GM19372 (cell line): ENCODE data around the gene LRCH1.

ENCODE experiments used
- ATAC-seq: cut with Tn5 transposase; IDR thresholded peaks from one replicate; pipeline ENCODE4 v1.9.1; 2021; ENCODE audit warnings: mild to moderate bottlenecking, low read depth, moderate library complexity; ENCODE audit not compliant: unreplicated experiment

LRCH1 gene

GRCh38 chr13:46559272-46559805 lies 6.4 kb downstream of the LRCH1 start:
- ATAC-seq = no peak

DNA sequence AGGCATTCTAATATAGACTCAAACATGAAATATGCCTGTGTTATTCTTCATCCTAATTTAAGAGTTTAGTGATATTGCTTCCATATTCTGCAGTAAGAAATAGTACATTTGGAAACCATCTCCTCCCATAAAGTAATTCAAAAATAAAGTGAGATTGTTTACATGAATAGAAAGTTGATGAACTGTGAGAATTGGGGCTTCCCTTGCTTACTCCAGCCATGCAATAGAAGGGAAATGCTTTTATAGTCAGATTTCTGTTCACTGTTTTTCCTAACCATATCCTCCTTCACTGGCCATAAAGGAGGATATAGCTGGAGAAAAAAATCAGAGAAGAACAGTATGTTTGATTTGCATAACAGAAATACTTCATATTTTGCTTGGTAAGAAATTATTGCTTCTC lies 7.8 kb downstream of the LRCH1 start:
- ATAC-seq = no peak

DNA sequence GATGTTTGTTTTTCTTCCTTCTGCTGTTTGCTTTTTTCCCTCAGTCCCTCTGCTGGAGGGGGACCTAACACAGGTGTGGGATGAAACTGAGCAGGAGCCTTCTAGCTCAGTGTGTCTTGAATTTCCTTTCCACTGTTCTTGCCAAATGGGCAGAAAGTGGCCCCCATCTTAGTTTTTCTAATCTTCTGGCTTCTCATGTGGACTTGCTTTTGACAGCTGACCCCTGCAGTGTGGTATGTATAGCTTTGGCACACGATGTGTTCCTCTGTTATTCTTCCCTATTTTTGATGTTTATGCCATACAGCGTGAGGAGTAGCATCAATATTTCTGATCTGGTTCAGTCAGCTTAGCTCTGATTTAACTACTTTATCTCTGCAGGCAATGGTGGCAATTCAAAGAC lies 8.3 kb downstream of the LRCH1 start:
- no peak for ATAC-seq

DNA sequence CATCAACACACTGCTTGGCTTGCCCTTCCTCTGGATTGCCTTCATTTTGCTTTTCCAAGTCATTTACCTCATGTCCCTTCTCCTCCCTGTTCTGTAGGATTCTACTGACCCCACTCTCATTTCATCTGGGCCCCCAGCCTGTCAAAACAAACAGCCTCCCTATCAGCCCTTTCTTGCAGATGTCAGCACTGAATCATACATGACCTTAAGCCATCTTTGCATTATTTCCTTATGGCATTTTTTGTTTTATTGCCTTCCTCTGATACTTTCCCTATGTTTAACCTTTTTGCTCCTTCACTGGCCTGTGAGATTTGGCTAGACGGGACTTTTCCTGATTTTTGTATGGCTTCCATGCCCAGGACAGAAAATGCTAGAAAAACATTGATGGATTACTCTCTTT lies 8.7 kb downstream of the LRCH1 start:
- no peak for ATAC-seq

GRCh38 chr13:46562152-46562551 lies 9.2 kb downstream of the LRCH1 start:
- ATAC-seq = no peak

DNA sequence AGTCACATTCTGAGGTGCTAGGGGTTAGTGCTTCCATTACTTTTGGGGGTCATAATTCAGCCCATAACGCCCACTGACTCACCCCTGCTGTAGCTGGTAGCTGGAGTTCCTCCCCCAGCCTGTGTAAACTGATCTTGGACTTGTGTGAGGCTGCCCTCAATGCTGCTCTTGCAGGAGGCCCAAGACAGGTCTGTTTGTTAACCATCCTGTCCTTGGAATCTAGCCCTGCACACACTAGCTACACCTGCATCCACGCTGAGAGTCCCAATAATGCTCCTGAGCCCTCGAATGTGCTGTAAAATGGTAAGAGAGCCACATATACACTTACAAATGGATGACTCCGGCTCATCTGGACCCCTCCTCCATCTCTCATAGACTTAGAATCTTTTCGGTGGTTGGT lies 9.6 kb downstream of the LRCH1 start:
- ATAC-seq = no peak

DNA sequence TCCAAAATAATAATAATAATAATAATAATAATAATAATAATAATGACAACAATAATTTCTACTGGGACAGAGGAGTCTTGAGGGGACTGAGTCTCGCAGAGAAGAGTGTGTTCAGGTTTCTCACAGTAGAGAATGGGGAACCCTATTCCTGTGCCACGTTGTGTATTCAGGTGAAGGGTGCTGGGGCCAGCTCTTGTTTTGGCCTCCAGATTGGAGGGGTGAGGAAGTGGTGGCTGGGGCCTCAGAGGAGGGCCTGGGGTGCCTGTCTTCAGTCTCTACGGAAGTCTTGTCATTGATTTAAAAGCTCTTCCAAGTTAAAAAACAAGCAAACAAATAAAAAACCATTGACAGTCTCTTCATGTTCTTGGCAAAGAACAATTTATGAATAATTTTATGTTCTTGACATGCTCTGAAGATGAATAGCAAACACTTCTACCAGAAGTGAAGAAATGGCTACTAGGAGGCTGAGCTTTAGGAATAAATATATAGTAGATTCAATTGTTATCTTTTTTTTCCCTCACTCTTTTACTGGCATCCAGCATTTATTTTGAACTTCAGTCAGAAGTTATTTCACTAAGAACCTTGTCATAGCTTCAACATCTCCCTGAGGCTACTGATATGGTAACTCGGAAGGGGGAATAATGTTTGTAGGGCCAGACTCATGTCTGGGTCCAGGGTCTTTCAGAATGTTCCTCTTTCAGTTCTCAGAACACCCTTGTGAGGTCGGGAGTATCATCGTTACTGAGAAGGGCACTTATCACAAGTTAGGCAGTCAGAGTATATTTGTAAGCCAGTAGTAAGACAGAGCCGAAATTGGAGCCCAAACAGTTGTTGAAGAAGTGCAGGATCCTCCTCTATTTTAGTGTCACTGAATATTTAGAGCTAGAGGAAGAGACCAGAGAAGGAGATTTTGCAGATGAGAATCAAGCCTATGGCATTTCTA lies 13.1 kb downstream of the LRCH1 start:
- peak; percentile 72 for ATAC-seq

DNA sequence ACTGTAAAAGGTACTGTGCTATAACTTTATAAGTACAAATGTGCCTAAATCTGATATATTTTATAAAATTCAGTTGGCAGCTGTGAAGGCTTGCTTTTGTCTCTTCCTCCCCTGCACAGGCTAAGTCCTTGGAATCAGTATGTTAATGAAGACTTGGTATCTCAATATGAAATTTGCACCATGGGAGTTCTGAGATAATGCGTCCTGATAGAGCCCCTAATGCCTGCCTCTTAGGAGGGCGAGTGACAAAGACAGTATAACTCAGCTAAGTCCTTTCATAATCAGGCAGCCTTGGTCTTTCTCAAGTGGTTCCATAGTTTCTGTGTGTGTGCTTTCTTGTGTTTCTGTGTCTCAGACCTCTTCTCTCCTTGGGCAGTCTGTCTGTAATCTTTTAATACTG lies 14.7 kb downstream of the LRCH1 start:
- no peak for ATAC-seq

DNA sequence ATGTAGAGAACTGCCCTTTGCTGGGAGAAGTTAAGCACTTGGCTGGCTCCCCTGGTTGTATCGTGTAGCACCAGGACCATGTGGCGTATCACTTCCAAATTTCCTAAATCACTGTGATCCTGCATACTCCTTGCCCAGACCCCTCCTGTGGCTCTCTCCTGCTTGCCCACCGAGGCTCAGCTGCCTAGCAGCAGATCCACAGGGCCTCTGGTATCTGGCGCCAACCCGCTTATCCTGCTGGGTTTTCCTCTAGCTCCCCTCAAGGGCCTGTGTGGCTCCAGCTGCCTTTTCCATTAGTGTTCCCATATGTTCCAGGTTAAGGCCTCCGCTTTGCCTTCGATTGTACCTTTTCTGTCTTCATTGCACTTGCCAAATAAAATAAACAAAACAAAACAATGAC lies 16.5 kb downstream of the LRCH1 start:
- ATAC-seq = no peak

DNA sequence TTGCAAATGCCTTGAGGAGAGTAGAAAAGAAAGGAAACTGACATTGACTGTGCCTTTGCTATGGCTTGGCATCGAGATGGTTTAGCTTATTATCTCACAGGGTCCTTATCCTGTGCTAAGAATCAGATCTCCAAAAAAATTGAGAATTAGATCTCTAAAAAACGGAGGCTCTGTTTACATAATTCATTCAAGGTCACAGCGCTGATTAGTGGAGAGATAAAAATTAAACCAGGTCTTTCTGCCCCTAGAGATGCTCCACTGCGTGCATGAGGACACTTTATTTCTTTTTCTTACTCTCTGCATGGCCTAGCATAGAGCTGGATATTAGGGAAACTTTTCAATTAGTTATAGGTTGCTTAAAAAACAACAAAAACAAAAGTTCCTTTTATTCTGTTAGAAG lies 17.3 kb downstream of the LRCH1 start:
- ATAC-seq = no peak

- no peak for ATAC-seq
These were observed 18.4 kb downstream of the LRCH1 start for GRCh38 chr13:46571189-46571908.

- no peak for ATAC-seq
These were observed 19.1 kb downstream of the LRCH1 start for GRCh38 chr13:46571909-46572595.

DNA sequence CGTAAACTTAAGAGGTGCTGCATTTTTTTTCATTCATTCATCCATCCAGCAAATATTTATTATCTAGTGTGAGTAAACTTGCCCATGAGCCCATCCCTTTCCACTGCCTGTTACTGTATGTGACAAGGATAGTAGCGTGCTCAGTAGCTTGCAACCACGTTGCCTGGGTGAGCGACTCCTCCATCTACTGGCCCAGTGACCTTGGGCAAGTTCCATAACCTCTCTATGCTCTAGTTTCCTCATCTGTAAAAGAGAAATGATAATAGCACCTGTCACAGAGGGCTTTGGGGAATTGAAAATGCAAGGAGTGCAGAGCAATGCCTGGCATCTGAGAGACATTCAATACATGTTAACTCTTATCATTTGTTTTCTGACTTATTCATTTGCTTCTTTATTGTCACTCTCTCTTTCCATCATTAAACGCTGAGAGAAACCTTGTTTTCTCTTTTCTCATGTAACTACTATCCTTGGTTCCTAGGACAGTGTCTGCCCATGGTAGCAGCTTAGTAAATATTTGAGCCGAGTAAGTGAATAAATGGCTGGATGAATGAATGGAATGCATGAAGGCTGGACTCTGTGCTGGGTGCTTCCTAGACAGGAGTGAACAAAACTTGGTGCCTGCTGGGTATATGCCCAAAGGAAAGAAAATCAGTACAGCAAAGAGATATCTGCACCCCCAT lies 19.9 kb downstream of the LRCH1 start:
- ATAC-seq = no peak

- ATAC-seq = no peak
These were observed 22.4 kb downstream of the LRCH1 start for GRCh38 chr13:46575301-46575771.

DNA sequence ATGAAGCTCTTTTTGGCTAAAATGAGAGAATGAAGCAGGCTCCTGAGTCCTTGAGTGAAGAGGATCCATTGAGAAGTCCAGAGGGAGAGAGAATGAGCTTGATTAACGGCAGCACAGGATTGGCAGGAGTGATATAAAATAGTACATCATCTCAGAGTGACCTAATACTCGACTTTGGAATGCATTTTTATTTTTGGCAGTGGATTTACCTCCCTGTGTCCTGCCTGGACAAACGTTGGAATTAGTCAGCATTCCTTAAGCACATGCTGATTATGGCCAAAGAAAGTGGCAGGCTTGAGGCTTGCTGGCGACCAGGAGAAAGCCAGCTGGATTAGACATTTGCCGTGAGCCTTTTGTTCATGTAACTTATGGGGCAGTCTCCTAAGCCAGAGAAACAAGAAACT lies 22.9 kb downstream of the LRCH1 start:
- no peak for ATAC-seq

DNA sequence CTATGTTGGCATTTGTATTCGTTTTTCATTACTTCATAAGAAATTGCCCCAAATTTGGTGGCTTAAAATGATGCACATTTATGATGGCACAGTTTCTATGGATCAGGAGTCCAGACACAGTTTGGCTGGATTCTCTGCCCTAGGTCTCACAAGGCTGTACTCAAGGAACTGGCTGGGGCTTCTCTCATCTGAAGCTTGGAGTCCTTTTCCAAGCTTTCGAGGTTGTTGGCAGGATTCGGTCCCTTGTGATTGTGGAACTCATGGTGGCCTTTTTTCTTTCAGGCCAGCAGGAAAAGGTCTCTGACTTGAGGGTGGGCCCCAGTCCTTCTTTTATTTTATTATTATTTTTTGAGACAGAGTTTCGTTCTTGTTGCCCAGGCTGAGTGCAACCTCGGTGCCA lies 23.8 kb downstream of the LRCH1 start:
- no peak for ATAC-seq

DNA sequence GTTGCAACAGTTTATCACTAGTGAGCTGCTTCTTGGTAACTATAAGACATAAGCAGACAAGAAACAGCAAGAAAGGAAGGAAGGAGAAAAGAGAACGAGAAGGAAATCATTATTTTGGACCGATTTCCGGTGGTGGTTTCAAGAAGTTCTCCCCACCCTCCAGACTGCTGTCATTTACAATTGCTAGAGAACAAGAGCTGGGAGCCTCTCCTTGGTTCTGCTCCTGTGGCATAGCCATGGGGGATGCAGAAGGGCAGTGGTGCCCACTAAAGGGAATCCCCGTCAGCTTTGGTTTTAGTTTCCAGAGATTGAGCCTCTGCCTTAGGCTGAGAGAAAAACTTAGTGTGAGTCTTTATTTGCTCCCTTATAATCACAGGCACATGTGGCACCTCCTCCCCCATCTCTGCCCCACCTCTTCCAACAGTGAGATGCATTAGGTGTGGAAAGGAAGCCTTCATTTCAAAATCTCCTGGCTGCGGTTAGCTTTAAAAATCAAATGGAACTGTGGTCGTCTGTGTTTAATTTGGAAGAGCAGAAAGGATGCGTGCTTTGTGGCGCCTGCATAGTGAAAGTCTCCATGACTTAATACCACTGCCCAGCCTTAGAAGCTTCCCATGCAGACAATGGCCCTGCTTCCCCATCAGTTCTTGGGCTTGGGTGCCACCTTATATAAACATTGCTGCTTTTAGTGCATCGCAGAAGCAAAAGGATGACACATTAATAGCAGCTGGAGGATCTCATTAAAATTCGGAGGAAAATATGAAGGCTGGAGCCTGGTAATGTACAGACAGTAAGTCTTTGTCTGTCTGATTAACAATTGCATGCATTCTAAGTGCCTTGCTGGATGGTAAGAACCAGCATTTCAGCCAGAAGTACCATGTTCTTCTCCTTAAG lies 25.0 kb downstream of the LRCH1 start:
- ATAC-seq = no peak

DNA sequence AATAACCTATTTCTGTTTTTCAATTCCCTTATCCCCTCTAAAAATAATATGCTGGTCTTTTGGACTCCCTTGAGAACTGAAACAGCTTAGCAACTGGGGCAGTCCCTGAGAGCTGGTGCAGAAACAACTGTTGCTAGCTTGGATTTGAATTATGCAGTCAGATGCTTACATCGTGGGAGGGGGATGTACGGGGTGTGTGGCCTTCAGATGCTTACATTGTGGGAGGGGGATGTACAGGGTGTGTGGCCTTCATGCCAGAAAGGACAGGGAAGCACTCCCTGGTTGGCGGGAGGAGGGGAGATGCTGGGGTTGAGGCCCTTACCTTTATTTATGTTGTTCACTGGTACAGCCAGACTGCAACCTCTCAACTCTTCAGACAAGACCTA lies 25.6 kb downstream of the LRCH1 start:
- peak; percentile 44 for ATAC-seq

- ATAC-seq = no peak
These were observed 27.4 kb downstream of the LRCH1 start for GRCh38 chr13:46580362-46580839.
